ENCODE results near the gene KRT39.

DNA sequence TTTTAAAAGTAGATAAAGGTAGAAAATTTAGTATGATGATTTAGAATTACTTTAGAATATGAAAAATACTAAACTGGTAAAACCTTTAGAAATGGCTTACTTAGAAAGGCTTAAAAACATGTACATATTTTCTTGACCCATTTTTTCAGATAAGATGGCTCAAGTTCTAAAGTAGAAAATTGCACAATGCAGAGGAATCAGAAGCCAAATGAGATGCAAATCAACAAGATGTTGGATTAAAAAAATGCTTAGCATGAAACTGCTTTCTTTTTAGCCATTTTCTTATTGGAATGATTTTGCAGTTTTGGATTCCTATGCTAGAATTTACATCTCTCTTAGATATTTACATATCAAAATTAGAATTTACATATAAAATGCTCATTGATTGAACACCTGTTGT, 43.7 kb upstream of the KRT39 start:
- no peak for TF ChIP-seq CTCF (IDR thresholded peaks at IDR 0.05; ENCODE audit: extremely low read depth in 1 of 2, insufficient read depth in 1 of 2, low read depth in 1 of 2, low read length in 2 of 2)
- no peak for TF ChIP-seq MAX (IDR thresholded peaks at IDR 0.05; ENCODE audit: insufficient read depth, insufficient read length)
- no peak for TF ChIP-seq MYC (IDR thresholded peaks at IDR 0.05; ENCODE audit: low read depth, low read length)

All from endothelial cell of umbilical vein (primary cell).